ENCODE results near the gene LMBR1L.
"Not testable (repeated sequence)": the region's sequence is repeated elsewhere in the genome, so short reads cannot be mapped to it uniquely, and the experiment has no call there.

Gene LMBR1L

DNA sequence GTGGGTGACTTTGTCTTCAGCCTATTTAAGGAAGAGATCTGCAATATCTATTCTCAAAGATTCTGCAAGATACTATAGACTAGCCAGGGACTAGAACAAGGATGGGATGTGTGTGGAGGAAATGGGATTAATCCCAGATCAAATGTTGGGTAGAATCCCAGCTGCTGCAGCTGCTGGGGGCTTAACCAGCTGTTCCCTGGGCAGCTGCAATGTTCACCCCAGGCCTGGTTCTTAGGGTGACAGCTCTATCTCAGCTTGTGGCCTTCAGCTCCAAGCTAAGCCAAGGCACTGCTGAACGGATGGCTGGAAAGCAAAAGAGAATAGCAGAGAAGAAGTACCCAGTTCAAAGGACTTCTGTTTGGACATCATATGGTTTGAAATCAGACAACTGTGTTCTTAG, 30.9 kb downstream of the LMBR1L start:
- DNase-seq, result no peak

DNA sequence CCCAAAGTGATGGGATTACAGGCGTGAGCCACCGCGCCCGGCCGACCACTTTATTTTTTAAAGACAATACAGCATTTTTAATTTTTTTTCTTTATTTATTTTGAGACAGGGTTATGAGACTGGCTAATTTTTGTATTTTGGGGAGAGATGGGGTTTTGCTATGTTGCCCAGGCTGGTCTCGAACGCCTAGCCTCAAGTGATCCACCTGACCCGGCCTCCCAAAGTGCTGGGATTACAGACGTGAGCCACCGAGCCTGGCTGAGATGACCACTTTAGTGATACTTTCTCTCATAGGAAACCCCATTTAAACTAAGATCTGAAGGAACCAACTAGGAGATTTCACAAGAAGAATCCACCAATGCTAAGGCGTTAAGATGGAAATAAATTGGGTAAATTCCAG, 39.7 kb downstream of the LMBR1L start:
- DNase-seq, result no peak

DNA sequence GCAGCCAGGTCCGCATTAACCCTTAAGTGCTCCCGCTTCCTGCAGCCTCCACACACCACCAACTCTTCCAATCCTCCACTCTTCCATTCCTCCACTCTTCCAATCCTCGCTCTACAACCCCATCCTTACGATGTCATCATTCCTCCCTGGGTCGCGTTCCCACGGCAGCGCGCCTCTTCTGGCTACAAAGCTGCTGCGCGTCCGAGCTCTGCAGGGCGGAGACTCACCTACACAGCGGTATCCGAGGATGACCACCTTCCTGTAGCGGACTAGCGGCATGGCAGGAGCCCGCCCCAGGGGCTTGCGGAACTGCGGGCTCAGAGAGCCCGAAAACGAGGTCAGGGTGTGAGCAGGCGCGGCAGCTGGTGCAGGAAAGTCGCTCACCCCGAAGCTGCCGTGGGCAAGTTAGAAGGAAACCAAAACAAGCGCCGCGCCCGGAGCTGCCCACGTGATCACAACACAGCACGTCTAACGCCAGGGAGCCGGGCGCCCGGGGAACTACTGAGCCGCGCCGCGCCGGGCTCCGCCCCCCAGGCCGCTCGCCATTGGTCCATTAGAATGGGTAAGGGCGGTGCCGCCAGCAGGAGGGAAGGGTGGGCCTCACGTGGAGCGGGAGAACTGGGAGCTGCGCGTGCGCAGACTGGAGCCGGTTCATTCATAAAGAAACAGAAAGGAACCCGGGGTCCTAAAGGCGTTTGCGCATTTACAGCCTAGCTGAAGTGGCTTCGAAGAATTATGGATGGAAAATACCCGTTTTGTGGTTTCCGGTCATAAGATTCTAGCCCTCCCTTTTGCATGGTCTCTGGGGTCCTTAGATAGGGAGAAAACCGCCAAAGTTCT, 40.9 kb downstream of the LMBR1L start, which contains the start of gene RHEBL1:
Gene RHEBL1, minus strand, starts transcription at position 473 of the 840 bp plus-strand sequence. Its CDS starts 194 bp downstream, at position 279.
- DNase-seq, result peak; percentile 97

DNA sequence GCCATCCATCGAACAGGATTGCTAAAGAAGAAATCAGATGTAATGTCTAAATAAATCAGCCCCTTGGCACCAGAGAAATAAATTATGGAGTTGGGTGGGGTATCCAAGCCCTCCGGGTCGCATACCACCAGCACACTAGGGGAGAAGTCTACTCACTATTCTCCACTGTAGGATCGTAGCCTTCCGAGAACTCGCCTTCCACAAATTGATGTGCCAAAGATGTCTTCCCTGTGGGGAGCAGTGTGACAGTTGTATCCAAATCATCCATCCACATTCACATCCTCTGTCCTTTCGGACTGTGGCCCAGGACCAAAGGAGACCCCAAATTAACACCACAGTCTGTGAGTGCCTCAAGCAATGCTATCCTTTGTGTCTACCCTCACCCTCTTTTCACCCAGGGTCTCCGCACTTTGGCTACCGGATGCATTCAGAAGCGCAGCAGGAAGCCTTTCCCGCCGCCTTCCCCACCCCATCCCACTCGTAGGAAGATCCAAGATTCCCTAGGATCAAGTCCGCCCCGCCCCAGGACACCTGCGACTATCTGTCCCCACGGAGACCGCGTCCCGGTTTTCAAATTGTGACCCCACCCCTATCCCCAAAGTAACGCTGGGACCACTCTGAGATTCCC, 41.7 kb downstream of the LMBR1L start:
- DNase-seq, result no peak

DNA sequence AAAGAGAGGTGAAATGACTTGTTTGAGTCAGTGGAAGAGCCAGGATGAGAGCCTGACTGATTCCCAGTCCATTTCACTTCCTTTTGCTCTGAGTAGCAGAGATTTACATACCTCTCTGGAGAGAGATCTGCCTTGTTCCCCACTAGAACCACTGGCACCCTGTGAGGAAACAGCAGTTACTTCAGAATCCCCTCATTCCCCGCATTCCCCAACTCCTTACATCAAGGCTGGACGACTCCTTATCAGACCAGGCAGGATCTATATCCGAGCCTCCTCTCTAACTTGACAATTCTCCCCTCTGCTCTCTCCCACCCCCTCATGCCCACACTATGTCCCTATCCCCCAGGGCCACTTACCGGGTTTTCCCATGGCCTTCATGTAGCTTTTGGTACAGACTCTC, 44.5 kb downstream of the LMBR1L start:
- DNase-seq, result no peak

- no peak for DNase-seq
Measured at GRCh38 chr12:49064767-49065152, 45.9 kb downstream of the LMBR1L start.

GRCh38 chr12:49061916-49062315, 48.7 kb downstream of the LMBR1L start:
- not testable (repeated sequence) for DNase-seq

DNA sequence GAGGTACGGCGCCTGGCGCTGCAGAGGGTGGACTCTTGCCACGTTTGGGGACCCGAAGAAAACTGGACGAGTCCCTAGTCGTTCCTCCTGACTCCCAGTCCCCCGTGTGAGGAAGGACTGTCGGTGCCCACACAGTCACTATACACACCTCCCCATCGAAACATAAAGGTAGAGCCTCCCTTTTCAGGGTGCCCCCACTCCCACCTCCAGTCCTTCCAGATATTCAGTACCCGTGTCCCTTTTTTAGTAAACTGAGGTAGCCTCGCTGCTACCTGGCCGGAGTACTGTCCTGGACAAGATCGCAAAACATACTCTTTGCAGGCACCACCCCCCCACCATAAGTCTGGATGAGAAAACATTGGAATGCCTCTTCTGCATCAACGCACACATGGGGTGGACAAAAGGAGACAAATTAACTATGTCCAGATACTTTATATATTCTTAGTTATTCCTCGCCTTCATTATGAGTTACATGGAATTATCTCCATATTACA, 49.4 kb downstream of the LMBR1L start:
- DNase-seq, result no peak

- peak; percentile 86 for DNase-seq
Measured at GRCh38 chr12:49060237-49061156, 50.1 kb downstream of the LMBR1L start, which contains the start of gene KMT2D. TSS of gene KMT2D (minus strand) at chr12:49060794. CDS start at chr12:49055324, 5,470 bp downstream.

GRCh38 chr12:49059299-49060171, 51.1 kb downstream of the LMBR1L start:
- DNase-seq, result peak; percentile 28

GRCh38 chr12:49059045-49059298, 51.7 kb downstream of the LMBR1L start:
- no peak for DNase-seq

- DNase-seq, result no peak
Measured at GRCh38 chr12:49058366-49059044, 52.1 kb downstream of the LMBR1L start.

DNA sequence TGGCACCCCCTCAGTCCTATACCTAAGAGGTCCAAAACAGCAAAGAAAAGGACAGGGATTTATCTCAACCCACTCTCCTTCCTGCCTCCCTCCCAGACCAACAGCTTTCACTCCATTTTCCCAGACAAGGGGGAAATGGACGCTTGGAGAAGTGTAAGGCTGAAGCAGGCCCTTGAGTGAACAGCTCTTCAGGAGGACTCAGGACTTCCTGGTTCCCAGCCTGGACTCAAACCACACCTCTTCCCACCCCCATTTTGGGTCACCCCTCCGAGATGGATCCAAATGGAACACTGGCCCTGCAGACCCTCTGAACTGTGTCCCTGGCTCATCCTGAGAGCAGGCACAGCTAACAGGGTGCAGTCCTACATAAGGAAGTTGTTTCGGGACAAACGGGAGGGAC, 52.8 kb downstream of the LMBR1L start:
- DNase-seq, result no peak

GRCh38 chr12:49055978-49056754, 54.5 kb downstream of the LMBR1L start:
- DNase-seq, result no peak

DNA sequence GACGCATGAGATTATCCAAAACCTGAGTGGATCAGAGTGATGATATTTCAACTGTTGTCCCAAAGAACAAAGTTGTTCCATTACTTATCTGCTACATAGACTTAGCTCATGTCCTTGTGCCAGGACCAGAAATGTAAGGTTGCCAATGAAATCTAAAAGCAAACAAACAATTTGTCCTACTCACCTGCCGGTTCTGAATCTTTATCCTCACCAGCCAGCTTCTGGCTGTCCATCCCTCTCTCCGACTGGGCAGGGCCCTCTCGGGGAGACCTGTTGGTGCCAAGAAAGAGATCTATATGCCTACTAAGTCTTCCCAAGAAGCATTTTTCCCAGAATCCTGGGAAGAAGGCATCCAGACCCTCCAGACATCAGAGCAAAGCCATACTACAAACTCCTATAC, 55.6 kb downstream of the LMBR1L start:
- no peak for DNase-seq

DNA sequence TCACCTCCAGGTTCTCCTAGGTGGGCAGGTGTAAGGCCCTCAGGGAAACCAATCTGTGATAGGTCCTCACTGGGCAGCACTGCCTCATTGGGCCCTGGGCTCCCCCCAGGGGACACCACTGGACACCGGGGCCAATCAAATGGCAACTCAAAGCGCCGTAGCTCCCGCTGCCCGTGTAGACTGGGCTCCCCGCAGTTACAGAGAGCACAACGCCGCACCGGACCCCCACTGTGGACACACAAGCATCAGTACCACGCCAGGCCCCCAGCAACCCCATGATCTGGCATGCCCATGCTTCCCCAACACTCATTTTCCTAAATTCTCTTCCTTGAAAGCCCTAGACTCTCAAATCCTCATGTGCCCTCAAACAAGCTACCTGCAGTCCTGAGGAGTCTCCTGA, 56.1 kb downstream of the LMBR1L start:
- no peak for DNase-seq

DNA sequence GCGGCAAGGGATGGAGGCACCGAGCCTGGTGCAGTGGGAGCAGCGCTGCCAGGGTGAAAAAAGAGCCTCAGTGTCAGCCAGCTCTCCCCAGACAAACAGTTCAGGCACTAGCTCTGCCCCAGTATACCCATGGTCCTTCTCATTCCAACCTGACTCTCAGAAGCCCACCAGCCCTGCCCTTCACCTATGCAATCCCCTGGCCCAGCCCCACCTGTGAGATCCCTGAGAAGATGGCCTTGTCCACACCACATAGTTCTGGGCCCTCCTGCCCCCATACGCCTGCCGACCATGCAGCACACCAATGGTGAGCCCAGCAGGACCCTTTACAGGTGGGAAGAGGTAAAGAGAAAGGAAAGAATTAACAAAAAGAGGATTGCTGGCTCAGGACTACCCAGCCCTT, 56.6 kb downstream of the LMBR1L start:
- no peak for DNase-seq

- no peak for DNase-seq
Measured at GRCh38 chr12:49052451-49053208, 58.0 kb downstream of the LMBR1L start.

DNA sequence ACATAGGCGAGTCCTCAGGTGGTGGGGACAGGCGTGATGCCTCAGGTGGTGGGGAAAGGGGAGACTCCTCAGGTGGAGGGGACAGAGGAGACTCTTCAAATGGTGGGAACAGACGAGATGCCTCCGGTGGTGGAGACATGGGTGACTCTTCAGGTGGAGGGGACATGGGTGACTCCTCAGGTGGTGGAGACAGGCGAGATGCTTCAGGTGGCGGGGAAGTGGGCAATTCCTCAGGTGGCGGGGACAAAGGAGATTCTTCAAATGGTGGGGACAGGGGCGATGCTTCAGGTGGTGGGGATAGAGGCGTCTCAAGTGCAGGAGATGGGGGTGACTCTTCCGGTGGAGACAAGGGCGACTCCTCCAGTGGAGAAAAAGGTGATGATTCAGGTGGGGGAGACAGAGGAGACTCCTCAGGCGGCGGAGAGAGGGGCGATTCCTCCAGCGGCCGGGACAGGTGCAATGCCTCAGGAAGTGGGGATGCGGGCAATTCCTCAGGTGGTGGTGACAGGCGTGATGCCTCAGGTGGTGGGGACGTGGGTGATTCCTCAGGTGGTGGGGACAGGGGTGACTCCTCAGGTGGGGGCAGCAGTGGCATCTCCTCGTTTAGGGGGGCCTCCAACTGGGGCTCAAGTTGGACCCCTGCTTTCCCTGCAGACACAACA, 58.7 kb downstream of the LMBR1L start:
- DNase-seq, result no peak

GRCh38 chr12:49051373-49051764, 59.3 kb downstream of the LMBR1L start:
- no peak for DNase-seq
